ENCODE measurements around the gene LY9.

The LY9 gene

DNA sequence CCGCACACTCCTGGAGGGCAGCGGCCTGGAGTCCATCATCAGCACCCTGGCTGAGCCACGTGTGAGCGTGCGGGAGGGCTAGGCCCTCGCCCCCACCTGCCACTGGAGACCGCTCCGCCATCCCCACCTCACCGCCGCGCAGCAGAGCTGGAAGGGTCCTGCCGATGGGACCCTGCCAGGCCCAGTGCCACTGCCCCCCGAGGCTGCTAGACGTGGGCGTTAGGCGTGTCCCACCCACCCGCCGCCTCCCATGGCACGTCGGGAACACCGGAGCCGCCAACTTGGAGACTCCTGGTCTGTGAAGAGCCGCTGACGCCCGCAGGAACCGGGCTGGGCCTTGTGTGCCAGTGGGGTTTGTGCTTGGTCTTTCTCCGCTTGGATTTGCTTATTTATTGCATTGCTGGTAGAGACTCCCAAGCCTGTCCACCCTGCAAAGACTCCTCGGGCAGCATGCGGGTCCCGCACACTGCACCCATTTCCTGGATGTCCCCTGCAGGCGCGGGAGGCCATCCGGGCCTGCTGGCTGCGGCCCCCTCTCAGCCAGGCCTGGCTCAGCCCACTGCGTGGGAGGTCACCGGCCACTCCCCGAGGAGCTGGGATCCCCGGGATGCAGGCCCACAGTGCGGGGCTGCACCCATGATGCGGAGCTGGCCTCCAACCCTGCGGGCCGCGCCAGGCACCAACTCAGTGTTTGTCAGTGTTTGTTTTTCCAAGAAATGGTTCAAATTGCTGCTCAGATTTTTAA, 6.0 kb downstream of the LY9 start:
- no peak for DNase-seq (ENCODE audit: low spot score)

DNA sequence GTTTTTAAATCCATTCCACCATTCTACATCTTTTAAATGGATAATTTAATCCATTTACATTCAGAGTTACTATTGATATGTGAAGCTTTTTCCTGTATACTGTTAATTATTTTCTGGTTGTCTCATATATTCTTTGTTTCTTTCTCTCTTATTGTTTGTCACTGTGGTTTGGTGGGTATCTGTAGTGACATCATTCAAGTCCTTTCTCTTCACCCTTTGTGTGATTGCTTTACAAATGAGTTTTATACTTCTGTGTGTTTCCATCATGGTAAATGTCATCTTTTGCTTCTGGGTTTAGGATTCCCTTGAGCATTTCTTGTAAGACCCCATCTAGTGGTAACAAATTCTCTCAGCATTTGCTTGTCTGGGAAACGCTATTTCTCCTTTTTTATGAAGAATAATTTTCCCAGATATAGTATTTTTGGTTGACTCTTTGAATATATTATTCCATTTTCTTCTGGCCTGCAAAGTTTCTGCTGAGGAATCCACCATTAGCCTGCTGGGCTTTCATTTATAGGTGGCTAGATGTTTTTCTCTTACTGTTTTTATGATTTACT, 10.2 kb downstream of the LY9 start:
- DNase-seq (ENCODE audit: low spot score) = no peak

DNA sequence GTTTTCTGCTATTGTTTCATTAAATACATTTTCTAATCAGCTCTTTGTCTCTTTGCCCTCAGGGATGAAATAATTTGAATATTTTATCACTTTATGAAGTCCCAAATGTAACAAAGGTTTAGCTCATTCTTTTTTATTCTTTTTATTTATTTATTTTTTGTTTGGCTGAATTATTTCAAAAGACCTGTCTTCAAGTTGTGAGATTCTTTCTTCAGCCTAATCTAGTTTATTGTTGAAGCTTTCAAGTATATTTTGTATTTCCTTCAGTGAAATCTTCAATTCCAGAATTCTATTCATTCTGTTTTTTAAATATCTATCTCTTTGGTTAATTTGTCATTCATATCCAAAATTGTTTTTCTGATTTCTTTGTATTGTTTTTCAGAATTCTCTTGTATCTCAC, 10.8 kb downstream of the LY9 start:
- no peak for DNase-seq (ENCODE audit: low spot score)

DNA sequence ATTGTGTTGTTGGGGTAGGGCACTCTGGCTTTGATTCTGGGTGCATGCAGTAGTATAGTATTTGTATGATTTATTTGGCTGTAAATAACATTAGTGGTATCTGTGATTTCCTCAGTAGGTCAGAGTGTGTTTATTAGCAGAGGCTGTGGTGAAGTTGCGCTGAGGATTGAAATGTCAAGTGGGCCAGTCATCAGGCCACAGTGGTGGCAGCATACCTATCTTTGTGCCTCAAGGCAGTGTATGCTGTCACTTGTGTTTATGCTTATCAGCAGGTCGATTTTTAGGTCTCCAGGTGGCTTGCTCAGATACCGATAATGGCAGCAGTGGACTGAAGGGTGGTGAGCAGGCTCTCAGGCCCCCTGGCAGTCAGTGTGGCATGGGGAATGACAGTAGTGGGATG, 11.3 kb downstream of the LY9 start:
- DNase-seq (ENCODE audit: low spot score) = peak; percentile 23

DNA sequence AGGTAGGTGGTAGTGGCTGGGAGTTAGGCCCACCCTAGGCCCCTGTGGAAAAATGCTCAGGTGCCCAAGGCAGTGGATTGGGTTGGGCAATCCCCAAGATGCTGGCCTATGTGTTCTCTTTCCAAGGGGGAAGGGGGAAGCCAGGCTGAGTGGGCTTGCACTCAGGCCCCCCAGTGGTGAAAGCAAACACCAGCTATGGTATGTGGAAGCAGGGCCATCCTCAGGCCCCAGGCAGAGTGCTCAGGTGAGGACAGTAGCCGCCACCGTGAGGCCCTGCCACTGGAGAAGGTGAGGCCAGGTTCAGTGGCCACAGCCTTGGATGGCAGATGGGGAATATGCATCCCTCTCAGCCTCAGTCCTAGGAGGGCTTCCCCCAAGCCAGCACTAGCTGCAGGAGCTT, 11.8 kb downstream of the LY9 start:
- DNase-seq (ENCODE audit: low spot score) = no peak

DNA sequence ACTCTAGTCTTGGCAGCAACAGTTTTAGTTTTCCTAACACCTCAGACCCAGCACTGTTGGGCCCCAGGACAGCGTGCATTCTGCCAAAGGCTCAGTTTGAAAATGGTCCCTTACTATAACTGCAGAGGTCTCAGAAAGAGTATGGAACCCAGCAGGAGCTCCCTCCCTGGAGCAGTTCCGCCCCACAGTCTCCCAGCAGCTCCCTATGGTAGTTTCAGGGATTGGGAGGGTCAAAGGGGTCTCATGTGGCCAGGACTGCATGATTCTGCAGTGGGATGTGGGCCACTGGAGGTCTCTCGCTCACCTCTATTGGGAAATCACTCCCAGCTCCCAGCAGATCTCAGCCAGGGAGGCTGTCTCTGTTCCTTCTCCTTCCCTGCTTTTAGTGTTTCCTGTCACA, 12.3 kb downstream of the LY9 start:
- no peak for DNase-seq (ENCODE audit: low spot score)

DNA sequence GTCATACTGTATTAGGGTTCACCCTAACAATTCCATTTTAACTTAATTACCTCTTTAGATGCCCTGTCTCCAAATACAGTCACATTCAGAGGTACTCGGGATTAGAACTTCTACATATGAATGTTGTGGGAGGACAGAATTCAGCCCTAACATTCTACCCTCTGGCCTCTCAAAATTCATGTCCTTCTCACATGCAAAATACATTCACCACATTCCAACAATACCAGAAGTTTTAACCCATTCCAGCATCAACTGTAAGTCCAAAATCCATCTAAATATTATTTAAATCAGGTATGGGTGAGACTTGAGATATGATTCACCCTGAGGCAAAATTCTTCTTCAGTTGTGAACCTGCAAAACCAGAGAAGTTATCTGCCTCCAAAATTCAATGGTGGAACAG, 14.5 kb downstream of the LY9 start:
- DNase-seq (ENCODE audit: low spot score) = no peak

DNA sequence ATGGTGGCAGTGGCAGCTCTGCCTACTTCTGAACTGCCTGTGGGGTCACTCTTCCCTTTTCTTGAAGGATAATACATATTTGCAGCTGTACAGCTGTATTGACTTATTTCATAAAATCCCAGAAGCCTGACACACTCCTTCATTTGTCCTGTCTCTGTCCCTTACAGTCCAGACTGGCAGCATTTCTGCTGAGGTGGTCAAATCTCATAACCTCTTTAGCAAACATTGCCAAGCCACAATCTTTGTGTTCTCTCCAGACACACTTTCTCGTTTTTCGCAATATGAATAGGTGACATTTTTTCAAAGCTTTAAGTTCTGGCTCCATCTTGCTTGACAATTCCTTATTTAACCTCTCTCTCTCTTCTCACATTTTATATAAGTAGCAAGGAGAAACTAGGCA, 15.2 kb downstream of the LY9 start:
- DNase-seq (ENCODE audit: low spot score) = no peak

DNA sequence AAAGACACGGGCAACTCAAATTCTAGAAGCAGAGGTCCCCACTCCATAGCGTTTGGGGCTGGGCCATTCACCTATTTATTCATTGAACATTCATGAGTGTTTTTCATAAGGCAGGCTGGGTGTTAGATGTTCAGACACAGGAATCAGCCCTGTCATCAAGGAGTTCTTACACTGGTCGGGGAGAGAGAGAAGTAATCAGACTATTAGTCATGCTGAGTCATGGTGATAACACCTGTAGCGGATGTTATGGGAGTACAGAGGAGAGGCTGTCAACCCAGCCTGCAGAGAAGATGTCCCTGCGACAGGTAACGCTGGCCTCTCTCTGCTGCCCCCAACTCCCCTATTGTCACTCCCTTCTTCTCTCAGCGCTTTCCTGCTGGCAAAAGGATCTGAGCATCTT, 17.2 kb downstream of the LY9 start:
- DNase-seq (ENCODE audit: low spot score) = peak; percentile 66

DNA sequence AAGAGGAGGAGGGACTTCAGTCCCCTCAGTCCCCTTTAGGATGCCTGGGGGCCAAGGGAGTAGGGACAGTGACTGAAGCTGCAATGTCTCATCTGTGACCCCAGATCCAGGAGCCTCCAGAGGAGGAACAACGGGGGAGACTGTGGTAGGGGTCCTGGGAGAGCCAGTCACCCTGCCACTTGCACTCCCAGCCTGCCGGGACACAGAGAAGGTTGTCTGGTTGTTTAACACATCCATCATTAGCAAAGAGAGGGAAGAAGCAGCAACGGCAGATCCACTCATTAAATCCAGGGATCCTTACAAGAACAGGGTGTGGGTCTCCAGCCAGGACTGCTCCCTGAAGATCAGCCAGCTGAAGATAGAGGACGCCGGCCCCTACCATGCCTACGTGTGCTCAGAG, 18.3 kb downstream of the LY9 start:
- no peak for DNase-seq (ENCODE audit: low spot score)

DNA sequence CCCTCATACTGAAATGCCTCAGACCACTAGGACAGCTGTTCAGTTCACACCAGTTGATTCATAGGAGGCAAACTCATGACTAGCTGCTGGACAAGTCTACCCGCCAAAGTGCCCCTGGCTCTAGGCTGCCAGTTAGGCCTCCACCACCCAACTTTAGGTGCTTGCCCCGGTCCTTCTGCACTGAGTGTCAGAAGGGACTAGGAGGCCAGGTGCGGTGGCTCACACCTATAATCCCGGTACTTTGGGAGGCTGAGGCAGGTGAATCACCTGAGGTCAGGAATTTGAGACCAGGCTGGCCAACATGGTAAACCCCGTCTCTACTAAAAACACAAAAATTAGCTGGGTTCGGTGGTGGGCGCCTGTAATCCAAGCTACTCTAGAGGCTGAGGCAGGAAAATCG, 18.9 kb downstream of the LY9 start:
- no peak for DNase-seq (ENCODE audit: low spot score)

DNA sequence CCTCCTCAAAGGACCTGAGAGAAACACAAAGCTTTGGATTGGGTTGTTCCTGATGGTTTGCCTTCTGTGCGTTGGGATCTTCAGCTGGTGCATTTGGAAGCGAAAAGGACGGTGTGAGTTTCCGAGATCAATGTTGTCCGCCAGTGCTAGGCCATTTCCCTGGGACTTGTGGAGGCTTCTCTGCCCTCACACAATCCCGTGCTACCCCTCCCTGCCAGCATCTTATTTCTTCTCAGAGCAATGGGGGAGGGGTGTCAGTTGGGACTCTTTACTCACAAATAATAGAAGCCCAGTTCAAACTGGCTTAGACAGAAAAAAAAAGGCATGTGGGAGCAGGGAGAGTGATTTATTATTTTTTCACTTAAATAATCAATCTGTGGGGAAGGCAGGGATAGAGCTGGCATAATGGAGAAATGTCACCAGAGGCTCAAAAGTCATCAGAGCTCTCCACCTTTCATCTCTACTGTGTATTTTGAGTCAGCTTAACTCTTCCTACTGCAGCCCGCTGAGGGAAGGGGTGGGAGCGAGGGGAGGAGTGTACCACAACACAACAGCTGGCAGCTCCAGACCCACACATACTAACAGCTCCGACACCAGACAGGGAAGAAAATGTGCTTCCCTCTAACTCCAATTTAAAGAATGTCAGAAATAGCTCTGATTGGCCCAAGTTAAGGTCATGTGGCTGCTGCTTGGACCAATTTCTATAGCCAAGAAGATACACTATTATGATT, 22.4 kb downstream of the LY9 start:
- DNase-seq (ENCODE audit: low spot score) = no peak

DNA sequence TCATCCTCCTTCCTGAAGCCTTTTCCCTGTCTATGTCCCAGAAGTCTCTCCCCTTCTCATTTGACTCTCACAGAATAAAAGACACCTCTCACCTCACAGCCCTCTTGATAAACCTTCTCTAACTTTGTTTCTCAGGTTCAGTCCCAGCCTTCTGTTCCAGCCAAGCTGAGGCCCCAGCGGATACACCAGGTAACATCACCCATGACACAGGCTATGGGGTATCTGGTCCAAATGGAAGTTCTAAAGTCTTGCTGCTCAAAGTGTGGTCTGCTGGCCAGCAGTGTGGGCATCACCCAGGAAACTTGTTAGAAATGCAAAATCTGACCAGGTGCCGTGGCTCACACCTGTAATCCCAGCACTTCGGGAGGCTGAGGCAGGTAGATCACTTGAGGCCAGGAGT, 23.2 kb downstream of the LY9 start:
- DNase-seq (ENCODE audit: low spot score) = no peak

DNA sequence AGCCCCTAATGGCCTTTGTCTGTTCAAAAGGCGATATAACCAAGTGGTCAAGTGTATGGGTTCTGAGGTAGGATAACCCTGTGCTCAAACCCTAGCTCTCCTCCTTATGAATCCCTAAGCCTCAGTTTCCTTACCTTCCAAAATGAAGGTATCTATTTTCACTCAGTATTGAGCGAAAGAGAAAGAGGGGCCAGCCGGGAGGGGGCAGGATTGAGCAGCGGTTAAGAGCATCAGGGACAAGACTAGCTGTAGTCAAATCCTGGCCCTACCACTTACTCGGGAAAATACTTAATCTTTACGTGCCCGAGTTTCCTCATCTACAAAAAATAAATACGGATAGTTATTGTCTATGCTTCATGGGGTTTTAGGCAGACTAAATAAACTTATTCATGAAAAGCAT, 25.7 kb downstream of the LY9 start:
- DNase-seq (ENCODE audit: low spot score) = peak; percentile 46

DNA sequence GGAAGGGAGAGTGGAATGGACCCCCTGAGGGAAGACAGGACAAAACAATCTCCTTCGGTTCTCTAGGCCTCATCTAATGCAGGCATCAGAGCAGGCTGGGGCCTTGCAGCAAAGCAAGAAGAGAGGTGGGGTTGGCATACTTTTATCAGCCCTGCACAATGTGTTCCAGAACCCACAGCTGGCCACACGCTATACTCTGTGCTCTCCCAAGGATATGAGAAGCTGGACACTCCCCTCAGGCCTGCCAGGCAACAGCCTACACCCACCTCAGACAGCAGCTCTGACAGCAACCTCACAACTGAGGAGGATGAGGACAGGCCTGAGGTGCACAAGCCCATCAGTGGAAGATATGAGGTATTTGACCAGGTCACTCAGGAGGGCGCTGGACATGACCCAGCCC, 27.3 kb downstream of the LY9 start:
- peak; percentile 90 for DNase-seq (ENCODE audit: low spot score)

DNA sequence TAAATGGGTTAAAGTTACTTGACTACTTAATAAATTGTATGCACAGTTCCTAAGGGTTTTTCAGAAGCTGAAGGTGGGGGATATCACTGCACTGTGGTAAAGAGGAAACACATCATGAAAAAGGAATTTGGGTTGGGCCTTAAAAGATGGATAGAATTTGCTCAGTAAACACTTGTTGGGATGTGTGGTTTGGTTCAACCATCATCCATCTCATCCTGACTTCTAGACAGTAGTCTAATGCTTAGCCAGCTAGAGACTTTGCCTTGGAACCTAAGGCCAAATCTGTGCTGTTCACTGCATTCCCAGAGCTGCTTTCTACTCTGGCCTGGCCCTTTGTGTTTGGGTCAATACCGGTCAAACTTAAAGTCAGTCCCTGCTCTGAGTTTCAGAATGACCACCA, 30.6 kb downstream of the LY9 start:
- no peak for DNase-seq (ENCODE audit: low spot score)

DNA sequence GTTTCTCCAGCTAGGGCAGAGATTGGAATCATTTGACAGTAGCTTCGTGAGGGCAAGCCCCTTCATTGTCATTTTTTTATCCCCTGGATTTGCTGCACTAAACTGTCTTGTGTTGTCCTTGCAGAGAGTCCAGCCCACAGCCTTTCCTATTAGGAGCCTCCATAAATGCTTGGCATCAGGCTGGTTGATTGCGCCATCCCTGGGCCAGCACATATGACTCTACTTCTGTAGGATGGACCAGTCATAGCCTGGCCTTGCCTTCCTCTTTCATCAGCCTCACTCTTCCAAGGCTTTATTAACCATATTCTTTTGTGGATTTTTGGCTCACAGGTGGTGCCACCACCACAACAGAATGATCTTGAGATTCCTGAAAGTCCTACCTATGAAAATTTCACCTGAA, 31.4 kb downstream of the LY9 start:
- no peak for DNase-seq (ENCODE audit: low spot score)

DNA sequence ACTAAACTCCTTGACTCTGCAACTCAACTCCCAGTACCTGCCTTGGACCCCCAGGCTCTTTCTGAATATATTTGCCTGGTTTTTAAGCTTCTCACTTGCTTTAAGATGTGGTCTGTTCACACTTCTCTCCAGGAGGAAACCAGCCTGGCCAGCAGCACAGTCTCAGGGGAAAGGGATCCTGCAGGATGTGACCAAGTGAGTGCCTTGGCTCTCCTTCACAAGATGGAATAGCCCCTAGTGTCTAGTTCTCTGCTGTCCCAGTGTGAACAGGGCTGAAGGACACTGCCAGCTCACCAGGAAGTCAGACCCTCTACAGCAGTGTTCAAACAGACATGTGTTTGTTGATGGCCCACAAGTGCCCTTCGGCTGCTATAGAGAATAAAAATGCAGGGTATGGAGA, 33.8 kb downstream of the LY9 start:
- no peak for DNase-seq (ENCODE audit: low spot score)

DNA sequence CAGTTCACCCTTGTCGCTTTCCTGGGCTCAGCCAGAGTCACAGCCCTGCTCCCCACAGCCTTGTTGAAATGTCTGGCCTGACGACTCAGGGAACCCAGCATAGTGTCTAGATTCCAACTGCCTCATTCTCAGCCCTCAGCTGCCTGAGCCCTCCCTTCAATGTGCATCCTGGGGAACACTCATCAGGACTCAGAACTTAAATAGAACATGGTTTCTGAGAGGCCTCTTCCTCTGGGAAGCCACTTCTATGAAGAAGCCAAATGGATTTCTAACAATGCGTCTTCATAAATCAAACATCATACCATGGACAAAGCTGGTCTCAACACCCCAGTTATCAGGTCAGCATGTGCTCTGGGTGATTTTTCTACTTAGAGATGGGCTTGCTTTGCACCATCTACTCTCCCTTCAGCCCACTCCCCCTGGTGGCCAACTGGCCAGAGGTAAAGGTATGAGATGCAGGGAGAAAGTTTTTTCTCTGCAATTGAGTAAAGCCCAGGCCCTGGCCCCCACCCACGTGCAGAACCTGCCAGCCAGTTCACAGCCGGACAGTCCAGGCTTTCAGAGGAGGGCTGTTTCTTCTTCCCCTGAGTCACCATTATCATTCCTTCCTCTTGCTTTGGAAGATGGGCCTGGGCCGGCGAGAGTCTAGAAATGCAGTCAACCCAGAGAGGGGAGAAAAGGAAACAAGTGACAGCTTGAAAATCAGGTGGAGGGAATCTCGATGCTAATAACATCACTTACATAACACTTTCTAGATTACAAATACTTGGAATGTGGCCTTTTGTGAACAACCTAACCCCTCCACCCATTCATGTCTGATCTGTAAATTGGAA, 34.6 kb downstream of the LY9 start:
- DNase-seq (ENCODE audit: low spot score) = peak; percentile 77

DNA sequence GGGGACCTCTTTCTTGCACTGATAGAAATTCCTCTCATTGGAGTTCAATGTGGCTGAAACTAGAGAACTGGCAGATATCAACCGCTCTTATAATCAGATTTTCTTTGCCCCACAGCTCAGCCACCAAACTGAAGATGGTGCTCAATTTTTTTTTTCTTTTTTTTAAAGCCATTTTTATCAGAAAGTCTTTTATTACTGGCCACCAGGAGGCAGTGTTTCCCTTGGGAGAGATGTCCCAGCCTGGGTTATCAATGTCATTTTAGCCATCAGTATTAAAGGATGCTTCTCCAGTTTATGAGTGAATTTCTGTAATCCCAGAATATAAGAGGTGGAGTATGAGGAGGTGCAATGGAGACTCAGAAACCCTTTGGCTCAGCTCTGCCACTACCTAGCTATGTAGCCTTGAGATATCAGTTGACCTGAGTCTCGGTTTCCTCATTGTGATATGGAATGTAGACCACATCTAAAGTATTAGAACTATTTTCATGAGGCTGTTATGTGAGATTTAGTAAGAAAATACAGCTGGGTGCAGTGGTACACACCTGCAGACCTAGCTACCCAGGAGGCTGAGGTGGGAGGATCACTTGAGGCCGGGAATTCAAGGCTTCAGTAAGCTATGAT, 39.1 kb downstream of the LY9 start:
- peak; percentile 83 for DNase-seq (ENCODE audit: low spot score)

DNA sequence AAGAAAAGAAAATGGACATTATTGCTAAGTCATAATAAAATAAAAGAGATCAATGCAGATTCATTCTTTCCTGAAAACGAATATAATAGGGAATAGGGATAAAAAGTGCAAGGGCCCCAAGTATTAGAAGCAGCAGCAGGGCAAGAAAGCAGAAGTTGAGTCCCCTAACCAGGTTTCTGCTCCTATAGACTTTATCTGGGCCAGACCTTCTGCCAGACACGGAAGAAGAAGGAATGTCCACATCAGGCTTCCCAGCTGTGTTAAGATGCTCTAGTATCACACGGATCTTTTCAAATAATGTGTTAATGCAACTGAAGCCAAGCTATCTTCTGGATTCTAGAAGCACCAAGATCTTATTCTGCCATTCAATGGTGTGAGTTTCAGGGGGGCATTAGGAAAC, 39.8 kb downstream of the LY9 start:
- no peak for DNase-seq (ENCODE audit: low spot score)

DNA sequence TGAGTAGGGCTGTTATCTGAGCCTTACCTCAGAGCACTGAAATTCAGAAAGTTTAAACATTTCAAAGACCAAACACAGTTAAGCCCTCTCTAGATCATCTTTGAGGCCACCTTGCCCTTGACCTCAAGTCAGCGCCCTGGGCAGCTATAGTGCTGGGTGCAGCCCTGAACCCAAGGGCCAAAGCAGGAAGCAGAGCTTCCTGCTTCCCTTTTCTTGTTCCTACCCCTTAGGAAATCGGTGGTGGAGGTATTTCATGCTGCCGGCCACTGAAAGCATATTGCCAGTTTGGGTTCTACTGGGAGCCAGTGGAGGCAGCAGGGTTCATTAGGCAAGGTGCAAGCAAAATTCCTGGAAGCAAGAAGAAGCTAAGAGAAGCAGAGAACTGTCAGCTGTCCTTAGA, 40.6 kb downstream of the LY9 start:
- no peak for DNase-seq (ENCODE audit: low spot score)
